Measurements from ENCODE around the gene SLC44A1.

SLC44A1 gene

GRCh38 chr9:105432247-105432842 lies 187.9 kb downstream of the SLC44A1 start:
- DNase-seq (ENCODE audit: low read depth in 2 of 2) = no peak

GRCh38 chr9:105435453-105435852 lies 191.0 kb downstream of the SLC44A1 start:
- no peak for DNase-seq (ENCODE audit: low read depth in 2 of 2)

GRCh38 chr9:105436783-105437182 lies 192.3 kb downstream of the SLC44A1 start:
- DNase-seq (ENCODE audit: low read depth in 2 of 2) = no peak

- DNase-seq (ENCODE audit: low read depth in 2 of 2) = no peak
Measured at GRCh38 chr9:105437704-105438103, 193.3 kb downstream of the SLC44A1 start.

GRCh38 chr9:105438141-105438806 lies 193.8 kb downstream of the SLC44A1 start:
- DNase-seq (ENCODE audit: low read depth in 2 of 2) = no peak

- no peak for DNase-seq (ENCODE audit: low read depth in 2 of 2)
Measured at GRCh38 chr9:105439428-105439827, 195.0 kb downstream of the SLC44A1 start.

GRCh38 chr9:105441616-105442160 lies 197.2 kb downstream of the SLC44A1 start:
- no peak for DNase-seq (ENCODE audit: low read depth in 2 of 2)

GRCh38 chr9:105443121-105443520 lies 198.7 kb downstream of the SLC44A1 start:
- DNase-seq (ENCODE audit: low read depth in 2 of 2) = no peak

- no peak for DNase-seq (ENCODE audit: low read depth in 2 of 2)
Measured at GRCh38 chr9:105444130-105444529, 199.7 kb downstream of the SLC44A1 start.

- DNase-seq (ENCODE audit: low read depth in 2 of 2) = no peak
Measured at GRCh38 chr9:105445203-105445881, 200.9 kb downstream of the SLC44A1 start.

- no peak for DNase-seq (ENCODE audit: low read depth in 2 of 2)
Measured at GRCh38 chr9:105447386-105447813, 202.9 kb downstream of the SLC44A1 start.

- peak; percentile 39 to 69 for DNase-seq (ENCODE audit: low read depth in 2 of 2)
Measured at GRCh38 chr9:105447814-105448812, 203.7 kb downstream of the SLC44A1 start, which contains the start of gene FSD1L. Gene FSD1L, plus strand, starts transcription at chr9:105448034. Its CDS starts 187 bp downstream, at chr9:105448221.

- no peak for DNase-seq (ENCODE audit: low read depth in 2 of 2)
Measured at GRCh38 chr9:105449081-105449480, 204.6 kb downstream of the SLC44A1 start.

GRCh38 chr9:105452185-105452584 lies 207.7 kb downstream of the SLC44A1 start:
- DNase-seq (ENCODE audit: low read depth in 2 of 2) = no peak

GRCh38 chr9:105455836-105456475 lies 211.5 kb downstream of the SLC44A1 start:
- DNase-seq (ENCODE audit: low read depth in 2 of 2) = no peak

GRCh38 chr9:105457560-105458294 lies 213.3 kb downstream of the SLC44A1 start:
- no peak for DNase-seq (ENCODE audit: low read depth in 2 of 2)

- DNase-seq (ENCODE audit: low read depth in 2 of 2) = no peak
Measured at GRCh38 chr9:105458404-105458803, 214.0 kb downstream of the SLC44A1 start.

- no peak for DNase-seq (ENCODE audit: low read depth in 2 of 2)
Measured at GRCh38 chr9:105459336-105459735, 214.9 kb downstream of the SLC44A1 start.

GRCh38 chr9:105466898-105467455 lies 222.5 kb downstream of the SLC44A1 start:
- no peak for DNase-seq (ENCODE audit: low read depth in 2 of 2)

GRCh38 chr9:105468875-105469274 lies 224.4 kb downstream of the SLC44A1 start:
- no peak for DNase-seq (ENCODE audit: low read depth in 2 of 2)
